Upper lobe of right lung (tissue), 1 donor: ENCODE measurements around the gene LRIT1. TPM values are rescaled to one million over a fixed set of nuclear protein-coding genes. Genes with fewer than 3 reads are reported as not detected.
A peak's percentile ranks its signal among the peaks of the same experiment; 100 is the strongest.

ENCODE experiments used
- ATAC-seq: fragments of 200-7000 bp; cut with Tn5 transposase; one replicate; pipeline ENCODE4 v1.9.1; 2020; ENCODE audit warnings: mild to moderate bottlenecking, moderate library complexity
- DNase-seq: peaks from one replicate; pipeline ENCODE4 v3.0.0-alpha.2; 2020
- H3K27ac ChIP-seq: fragments of 200-600 bp; one replicate; pipeline ENCODE4 v1.8.0; 2022
- H3K27me3 ChIP-seq: fragments of 200-600 bp; one replicate; pipeline ENCODE4 v1.8.0; 2022; ENCODE audit warnings: mild to moderate bottlenecking
- H3K36me3 ChIP-seq: fragments of 200-600 bp; one replicate; pipeline ENCODE4 v1.8.0; 2022
- H3K4me1 ChIP-seq: fragments of 200-600 bp; one replicate; pipeline ENCODE4 v1.8.0; 2022
- H3K4me3 ChIP-seq: fragments of 200-600 bp; one replicate; pipeline ENCODE4 v1.8.0; 2022; ENCODE audit warnings: mild to moderate bottlenecking
- H3K9me3 ChIP-seq: fragments of 200-600 bp; one replicate; pipeline ENCODE4 v1.8.0; 2022
- intact Hi-C: fragments of 100-400 bp; cut with DNase I; formaldehyde crosslinking; loops from one replicate; pipeline ENCODE4 v1.11.0; 2022
- total RNA-seq: library from RNA; stranded (reverse); fragmentation: NEBNext Ultra II Directional; extraction: Animal tissue kit (Norgen Biotek cat#: 25700); gene quantifications from one replicate; pipeline ENCODE4 v1.2.1, GENCODE V29; 2021
- TF ChIP-seq, protein P1 (sequence below): fragments of 200-600 bp; IDR thresholded peaks from one replicate; pipeline ENCODE4 v1.8.0; 2022; ENCODE audit warnings: antibody characterized with exemption
- donor health status: DM: no; HTN: yes; CAD: no; lungs with severe emphysema.

LRIT1 gene
- total RNA-seq, 1 donor from 2014 or later = not detected

GRCh38 chr10:84270708-84271107, 29.4 kb upstream of the LRIT1 start:
- H3K4me3 ChIP-seq = no peak overlapping the region
- H3K36me3 ChIP-seq = no peaks in the 10 kb centered on the region
- H3K27me3 ChIP-seq = no peaks in the 10 kb centered on the region
- no peak overlapping the region for H3K27ac ChIP-seq
- peak; percentile 63 for ATAC-seq
- no peaks in the 10 kb centered on the region for H3K9me3 ChIP-seq
- DNase-seq = no peak
- TF ChIP-seq, protein P1, sequence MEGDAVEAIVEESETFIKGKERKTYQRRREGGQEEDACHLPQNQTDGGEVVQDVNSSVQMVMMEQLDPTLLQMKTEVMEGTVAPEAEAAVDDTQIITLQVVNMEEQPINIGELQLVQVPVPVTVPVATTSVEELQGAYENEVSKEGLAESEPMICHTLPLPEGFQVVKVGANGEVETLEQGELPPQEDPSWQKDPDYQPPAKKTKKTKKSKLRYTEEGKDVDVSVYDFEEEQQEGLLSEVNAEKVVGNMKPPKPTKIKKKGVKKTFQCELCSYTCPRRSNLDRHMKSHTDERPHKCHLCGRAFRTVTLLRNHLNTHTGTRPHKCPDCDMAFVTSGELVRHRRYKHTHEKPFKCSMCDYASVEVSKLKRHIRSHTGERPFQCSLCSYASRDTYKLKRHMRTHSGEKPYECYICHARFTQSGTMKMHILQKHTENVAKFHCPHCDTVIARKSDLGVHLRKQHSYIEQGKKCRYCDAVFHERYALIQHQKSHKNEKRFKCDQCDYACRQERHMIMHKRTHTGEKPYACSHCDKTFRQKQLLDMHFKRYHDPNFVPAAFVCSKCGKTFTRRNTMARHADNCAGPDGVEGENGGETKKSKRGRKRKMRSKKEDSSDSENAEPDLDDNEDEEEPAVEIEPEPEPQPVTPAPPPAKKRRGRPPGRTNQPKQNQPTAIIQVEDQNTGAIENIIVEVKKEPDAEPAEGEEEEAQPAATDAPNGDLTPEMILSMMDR = no peak
- no peaks in the 10 kb centered on the region for H3K4me1 ChIP-seq
- intact Hi-C loops = no loop called here

GRCh38 chr10:84269773-84270172, 28.4 kb upstream of the LRIT1 start:
- Histone ChIP-seq H3K9me3 (no peaks in the 10 kb centered on the region), H3K36me3 (no peaks in the 10 kb centered on the region), H3K4me1 (peaks cover 2% of the 10 kb centered on the region), H3K27me3 (no peaks in the 10 kb centered on the region), H3K4me3 (no peak overlapping the region), H3K27ac (no peak overlapping the region)
- intact Hi-C loops = loop anchor here (5.0 to 10.0 kb wide), 2 partner anchors 95 to 268 kb away; no protein-coding TSS in a partner anchor
- TF ChIP-seq, protein P1 = no peak
- ATAC-seq (no peak), DNase-seq (no peak)

GRCh38 chr10:84269162-84269561, 27.8 kb upstream of the LRIT1 start:
- Histone ChIP-seq H3K9me3 (no peaks in the 10 kb centered on the region), H3K36me3 (no peaks in the 10 kb centered on the region), H3K27me3 (no peaks in the 10 kb centered on the region), H3K4me3 (no peak overlapping the region), H3K27ac (no peak overlapping the region), H3K4me1 (peaks cover 4% of the 10 kb centered on the region)
- ATAC-seq (no peak), DNase-seq (no peak)
- intact Hi-C loops = loop anchor here (5.0 to 10.0 kb wide), 2 partner anchors 96 to 268 kb away; no protein-coding TSS in a partner anchor
- TF ChIP-seq, protein P1 = no peak

DNA sequence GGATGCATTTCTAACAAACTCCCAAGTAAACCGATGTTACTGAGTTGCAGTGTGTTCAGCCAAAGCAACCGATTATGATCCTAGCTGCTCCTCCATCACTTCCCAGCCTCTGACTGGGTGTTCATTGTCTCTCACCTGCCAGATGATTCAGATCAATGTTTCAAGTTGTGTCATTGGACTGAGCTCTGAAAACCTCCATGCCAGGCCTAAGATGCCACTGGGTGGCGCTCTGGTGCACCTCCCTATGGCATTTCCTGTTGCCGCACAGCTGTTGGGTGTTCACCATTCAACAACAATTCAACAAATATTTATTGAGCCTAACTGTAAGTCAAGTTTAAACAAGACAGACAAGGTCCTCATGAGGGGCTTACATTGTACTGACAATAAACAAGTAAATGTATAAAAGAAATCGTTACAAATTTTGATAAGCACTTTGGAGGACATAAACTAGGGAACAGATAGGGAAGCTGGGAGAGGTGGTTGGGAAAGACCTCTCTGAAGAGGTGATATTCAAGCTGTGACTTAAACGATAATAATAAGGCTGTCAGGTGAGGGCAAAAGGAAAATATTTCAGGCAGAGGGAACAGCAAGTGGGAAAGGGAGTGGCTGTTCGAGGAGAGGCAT, 26.3 kb upstream of the LRIT1 start:
- H3K36me3 ChIP-seq = no peaks in the 10 kb centered on the region
- DNase-seq (no peak), ATAC-seq (peak; percentile 67)
- TF ChIP-seq, protein P1 = peak; percentile 59
- no peaks in the 10 kb centered on the region for H3K9me3 ChIP-seq
- peaks cover 4% of the 10 kb centered on the region for H3K4me1 ChIP-seq
- H3K4me3 ChIP-seq = no peak overlapping the region
- no peaks in the 10 kb centered on the region for H3K27me3 ChIP-seq
- no peak overlapping the region for H3K27ac ChIP-seq
- intact Hi-C loops = loop anchor here (5.0 to 10.0 kb wide), 2 partner anchors 97 to 270 kb away; no protein-coding TSS in a partner anchor

DNA sequence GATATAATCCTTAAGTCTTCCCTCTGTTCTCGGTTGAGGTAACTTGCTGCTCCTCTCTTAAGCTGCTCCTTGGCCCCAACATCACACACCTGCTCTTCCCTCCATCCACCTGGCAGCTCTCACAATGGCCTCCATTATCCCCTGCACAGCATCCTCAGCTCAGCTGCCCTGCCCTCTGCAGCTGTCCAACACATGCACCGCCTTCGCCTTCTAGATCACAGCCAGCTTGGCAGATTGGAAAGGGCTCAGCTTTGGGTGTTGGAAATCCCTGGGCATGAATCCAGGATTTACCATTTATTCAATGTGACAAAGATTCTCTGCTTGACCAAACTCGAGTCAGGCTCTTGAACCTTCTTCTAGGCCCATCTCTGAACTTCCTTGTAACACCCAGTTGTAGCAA, 24.1 kb upstream of the LRIT1 start:
- Histone ChIP-seq H3K9me3 (no peaks in the 10 kb centered on the region), H3K4me1 (peaks cover 4% of the 10 kb centered on the region), H3K4me3 (no peak overlapping the region), H3K27me3 (no peaks in the 10 kb centered on the region), H3K27ac (no peak overlapping the region), H3K36me3 (no peaks in the 10 kb centered on the region)
- TF ChIP-seq, protein P1 = no peak
- ATAC-seq (no peak), DNase-seq (no peak)
- intact Hi-C loops = loop anchor here (5.0 to 10.0 kb wide), 2 partner anchors 99 to 272 kb away; no protein-coding TSS in a partner anchor
